GM21360 (cell line): ENCODE results near the gene GAPDH.
"Not testable (repeated sequence)": the region's sequence is repeated elsewhere in the genome, so short reads cannot be mapped to it uniquely, and the experiment has no call there.

Source experiments
- ATAC-seq: cut with Tn5 transposase; IDR thresholded peaks from one replicate; pipeline ENCODE4 v1.9.1; 2021; ENCODE audit warnings: mild to moderate bottlenecking, moderate library complexity; ENCODE audit not compliant: unreplicated experiment

The GAPDH gene

DNA sequence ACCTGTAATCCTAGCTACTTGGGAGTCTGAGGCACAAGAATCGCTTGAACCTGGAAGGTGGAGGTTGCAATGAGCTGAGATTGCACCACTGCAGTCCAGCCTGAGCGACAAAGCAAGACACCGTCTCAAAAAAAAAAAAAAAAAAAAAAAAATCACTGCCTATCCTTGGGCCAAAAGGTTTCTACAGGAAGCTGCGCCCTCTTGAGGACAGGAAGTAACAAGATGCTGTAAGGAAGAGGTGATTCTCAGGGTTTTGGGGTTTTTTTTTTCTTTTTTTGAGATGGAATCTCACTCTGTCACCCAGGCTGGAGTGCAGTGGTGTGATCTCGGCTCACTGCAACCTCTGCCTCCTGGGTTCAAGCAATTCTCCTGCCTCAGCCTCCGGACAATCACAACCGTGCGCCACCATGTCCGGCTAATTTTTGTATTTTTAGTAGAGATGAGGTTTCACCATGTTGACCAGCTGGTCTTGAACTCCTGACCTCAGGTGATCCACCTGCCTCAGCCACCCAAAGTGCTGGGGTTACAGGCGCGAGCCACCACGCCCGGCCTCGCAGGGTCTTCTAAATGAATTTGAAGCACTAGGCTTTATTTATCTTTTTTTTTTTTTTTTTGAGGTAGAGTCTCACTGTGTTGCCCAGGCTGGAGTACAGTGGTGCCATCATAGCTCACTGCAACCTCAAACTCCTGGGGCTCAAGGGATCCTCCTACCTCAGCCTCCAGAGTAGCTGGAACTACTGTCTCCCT is 23.9 kb downstream of the GAPDH start:
- ATAC-seq: not testable (repeated sequence)

DNA sequence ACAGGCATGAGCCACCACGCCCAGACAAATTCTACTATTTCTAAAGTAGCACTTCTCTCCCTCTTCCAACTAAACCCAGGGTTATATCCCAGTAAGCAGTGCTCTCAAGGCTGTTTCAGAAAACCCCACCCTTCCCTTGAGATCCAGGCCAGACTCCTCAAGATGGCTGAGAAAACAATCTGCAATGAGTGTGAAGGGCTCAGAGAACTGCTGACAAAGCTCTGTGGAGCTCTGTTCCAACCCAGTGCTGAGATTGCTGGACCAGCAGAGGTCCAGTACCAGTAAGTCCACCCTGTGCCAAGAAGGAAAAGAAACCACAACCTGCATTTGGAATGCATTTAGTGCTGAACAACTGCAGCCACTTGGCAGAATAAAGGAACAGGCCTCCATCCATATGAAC is 25.2 kb downstream of the GAPDH start:
- ATAC-seq: no peak

DNA sequence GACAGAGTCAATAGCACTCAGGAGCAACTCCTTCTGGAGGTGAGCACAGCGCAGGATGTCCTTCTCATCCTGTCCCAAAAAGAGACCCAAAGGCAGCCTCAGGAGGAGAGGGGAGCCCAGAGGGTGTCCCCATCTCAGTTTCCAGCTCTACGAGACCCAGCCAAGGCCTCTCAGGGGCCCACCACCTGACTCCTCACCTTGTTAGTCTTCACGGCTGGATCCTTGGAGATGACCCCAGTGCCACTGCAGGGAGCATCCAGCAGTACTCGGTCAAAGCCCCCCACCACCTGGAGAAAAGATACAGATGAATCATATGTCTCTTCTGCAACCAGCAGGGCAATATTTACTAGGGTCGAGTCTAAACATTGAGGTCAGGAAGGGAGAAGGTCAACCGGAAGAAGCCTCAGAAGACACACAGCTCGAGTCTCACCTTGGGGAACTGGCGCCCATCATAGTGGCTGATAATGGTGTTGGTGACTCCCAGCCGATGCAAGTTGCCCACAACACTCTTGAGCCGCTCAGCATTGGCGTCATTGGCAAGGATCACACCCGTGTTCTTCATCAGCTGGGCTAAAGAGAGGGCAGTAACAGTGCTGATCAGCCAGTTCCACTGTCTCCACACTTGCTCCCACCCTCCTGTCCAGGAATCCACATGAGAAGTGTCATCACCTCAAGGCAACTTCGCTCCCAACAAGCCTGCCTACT is 26.3 kb downstream of the GAPDH start:
- ATAC-seq: no peak

DNA sequence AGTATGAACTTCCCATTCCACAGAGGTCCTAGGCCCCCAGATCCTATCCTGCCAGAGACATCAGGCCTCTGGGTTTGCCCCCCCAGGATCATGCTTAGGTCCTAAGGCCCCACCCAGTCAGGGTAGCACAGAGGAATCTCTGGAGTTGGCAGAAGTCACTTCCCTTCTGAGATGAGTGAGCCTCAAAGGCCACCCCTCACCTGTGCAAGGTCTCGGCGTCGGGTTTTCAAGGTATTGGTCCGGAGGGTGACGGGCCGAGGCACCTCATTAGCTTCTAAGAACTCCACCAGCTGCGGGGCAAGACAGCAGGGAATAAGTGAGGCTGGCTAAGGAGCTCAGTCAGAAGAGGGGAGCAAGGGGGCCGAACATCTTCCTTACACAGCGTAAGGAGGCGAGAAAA is 28.6 kb downstream of the GAPDH start:
- ATAC-seq: no peak

DNA sequence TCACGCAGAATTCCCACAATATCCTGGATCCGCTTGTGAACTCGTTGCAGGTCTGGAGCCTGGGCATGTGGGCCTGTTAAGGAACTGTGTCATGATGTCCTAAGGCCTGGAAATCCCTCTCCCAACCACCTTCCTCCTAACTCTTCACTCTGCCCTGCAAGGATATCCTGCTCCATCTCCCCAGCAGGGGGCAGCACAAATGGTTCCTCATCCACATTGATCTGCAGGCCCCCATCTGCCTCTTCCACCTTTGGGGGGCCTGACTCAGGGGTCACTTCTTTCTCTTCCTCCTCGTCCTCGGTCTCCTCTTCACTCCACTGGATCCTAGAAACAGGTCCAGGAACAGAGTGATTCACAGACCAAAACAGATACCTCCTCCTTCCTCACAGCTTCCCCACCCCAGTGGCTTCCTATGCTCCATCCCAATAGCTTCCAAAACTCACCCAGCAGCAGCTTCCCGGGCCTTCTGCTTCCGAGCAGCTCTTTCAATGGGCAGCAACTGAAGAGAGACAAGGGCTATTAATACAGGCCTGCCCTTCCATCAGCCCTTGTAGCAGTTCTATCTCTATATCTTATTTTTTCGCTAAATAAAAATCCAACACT is 29.2 kb downstream of the GAPDH start:
- ATAC-seq: no peak

- no peak for ATAC-seq
Measured at GRCh38 chr12:6567112-6567670, 32.9 kb downstream of the GAPDH start.

DNA sequence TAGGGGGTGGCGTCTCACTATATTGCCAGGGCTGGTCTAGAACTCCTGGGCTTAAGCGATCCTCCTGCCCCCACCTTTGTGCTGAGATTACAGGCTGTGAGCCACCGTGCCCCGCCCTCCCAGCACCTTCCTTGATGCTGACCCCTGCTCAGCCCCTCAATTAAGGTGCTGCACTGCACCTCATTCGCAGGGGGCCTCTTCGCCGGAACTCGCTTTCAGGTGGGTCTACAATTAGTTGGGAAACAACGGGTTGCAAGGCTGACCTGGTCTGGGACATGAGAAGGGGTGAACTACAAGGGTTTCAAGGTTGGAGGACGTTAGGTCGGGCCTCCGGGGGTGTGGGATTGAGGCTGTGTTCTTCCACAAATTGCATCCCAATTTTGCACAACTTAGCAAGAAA is 35.0 kb downstream of the GAPDH start:
- ATAC-seq: no peak

GRCh38 chr12:6569786-6570185 is 35.5 kb downstream of the GAPDH start:
- no peak for ATAC-seq

DNA sequence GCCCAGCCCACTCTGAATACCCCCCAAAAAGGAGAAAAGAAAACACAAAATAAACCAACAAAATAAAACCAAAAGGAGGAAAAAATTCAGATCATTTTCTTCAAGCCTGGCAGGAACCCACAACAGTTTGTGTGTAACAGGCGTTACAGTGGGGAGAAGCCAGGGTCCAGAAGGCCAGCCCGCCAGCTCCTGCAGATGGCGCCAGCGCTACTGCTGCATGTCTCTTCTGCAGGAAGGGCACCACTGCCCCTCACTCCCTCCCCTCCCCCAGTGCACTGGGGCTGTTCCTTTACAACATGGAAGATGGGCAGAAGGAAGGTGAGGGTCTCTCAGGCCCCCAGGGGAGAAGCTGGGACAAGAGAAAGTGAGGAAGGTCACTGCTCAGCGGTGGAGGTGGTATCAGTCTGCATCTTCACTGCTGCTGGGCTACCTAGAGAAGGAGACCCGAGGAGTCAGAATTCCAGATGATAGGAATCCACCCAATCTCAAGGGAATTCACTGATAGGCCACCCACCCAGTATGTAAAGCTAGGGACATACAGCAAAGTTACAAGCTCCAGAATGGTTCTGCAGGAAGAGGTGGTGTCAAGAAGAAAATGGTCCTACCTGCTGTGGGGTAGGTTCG is 36.1 kb downstream of the GAPDH start:
- no peak for ATAC-seq

- no peak for ATAC-seq
Measured at GRCh38 chr12:6573001-6573400, 38.7 kb downstream of the GAPDH start.

DNA sequence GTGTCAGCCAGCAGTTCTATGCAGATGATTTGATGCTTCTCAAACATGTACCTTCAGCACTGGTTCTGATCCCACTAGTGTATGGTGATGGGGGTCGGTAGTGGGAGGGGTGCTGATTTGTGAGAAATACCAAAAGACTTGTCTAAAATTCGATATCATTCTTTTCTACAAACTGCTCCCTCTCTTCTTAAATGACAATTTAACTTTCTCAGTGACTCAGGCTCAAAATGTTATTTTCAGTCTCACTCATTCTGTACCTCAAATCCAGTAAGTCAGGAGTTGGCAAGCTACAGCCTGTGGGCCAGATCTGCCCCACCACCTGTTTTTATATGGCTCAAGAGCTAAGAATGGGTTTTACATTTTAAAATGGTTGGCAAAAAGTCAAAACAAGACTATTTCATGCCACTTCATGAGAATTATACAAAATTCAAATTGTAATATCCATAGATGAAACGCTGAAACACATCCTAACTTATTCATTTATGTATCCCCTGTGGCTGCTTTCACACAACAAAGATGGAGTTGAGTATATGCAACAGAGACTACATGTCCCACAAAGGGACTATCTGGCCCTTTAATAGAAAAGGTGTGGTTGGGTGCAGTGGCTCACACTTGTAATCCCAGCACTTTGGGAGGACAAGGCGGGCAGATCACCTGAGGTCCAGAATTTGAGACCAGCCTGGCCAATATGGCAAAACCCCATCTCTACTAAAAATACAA is 40.4 kb downstream of the GAPDH start:
- no peak for ATAC-seq

DNA sequence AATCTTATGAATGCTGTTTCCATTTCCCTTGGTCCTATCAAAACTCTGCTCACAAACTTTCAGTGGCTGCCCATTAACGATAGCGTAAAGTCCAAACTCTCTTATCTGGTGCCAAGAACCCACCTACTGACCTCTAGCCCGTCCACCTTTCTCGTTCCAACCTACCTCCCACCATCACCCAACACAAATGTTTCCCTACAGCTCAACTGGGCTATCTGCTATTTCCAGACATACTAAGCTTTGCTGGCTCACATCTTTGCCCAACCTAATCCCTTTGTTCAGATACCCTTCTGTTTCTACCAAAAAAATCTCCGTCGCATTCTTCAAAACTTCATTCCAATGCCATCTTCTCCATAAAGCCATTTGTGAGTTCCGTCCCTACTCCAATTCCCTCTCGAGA is 41.3 kb downstream of the GAPDH start:
- ATAC-seq: no peak

DNA sequence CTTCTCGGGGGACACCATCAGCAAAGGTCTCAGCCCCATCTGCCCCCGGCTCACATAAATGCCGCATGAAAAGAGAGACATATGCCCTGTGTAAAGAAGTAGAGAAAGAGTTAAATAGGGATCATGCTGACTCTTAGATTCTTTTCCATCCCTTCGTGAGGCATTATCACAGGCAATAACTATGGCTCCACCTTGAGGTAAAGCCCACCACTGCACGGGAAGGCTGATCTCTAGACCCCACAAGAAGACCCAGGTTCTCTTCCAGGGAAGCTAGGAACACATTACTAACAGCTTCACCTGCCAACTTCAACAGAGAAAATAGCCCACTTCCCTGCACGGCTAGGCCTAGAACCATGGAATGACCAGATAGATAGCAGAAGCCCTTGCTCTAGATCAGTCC is 47.9 kb downstream of the GAPDH start:
- ATAC-seq: no peak

DNA sequence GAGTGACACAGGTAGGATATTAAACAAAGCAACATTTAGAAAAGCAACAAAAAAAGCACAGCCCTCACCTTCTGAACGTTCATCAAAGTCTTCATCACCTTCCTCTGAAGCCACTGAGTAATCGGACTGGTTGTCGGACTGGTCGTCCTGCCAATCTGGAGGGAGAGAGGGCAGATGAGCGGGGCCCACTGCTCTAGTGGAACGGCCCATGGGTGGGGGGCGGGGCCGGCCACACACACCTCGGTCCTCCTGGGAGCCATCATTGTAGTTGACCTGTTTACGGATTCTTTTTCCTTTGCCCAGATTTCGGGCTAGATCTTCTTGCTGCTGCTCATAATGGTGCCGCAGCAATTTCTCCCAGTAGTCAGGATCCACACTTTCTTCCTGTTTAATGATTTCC is 48.6 kb downstream of the GAPDH start:
- no peak for ATAC-seq

DNA sequence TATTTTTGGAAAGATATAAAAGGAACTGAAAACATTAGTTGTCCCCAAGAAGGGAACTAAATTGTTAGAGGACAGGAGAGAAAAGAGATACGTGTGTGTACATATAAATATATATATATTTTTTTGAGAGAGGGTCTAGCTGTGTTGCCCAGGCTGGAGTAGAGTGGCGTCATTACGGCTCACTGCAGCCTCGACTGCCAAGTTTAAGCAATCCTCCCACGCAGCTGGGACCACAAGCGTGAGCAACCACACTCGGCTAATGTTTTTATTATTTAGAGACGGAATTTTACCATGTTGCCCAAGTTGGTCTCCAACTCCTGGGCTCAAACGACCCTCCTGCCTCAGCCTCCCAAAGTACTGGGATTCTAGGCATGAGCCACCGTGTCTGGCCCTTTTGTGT is 50.0 kb downstream of the GAPDH start:
- no peak for ATAC-seq

GRCh38 chr12:6586569-6586968 is 52.3 kb downstream of the GAPDH start:
- not testable (repeated sequence) for ATAC-seq
